ENCODE data around the gene DIS3L2.

DNA sequence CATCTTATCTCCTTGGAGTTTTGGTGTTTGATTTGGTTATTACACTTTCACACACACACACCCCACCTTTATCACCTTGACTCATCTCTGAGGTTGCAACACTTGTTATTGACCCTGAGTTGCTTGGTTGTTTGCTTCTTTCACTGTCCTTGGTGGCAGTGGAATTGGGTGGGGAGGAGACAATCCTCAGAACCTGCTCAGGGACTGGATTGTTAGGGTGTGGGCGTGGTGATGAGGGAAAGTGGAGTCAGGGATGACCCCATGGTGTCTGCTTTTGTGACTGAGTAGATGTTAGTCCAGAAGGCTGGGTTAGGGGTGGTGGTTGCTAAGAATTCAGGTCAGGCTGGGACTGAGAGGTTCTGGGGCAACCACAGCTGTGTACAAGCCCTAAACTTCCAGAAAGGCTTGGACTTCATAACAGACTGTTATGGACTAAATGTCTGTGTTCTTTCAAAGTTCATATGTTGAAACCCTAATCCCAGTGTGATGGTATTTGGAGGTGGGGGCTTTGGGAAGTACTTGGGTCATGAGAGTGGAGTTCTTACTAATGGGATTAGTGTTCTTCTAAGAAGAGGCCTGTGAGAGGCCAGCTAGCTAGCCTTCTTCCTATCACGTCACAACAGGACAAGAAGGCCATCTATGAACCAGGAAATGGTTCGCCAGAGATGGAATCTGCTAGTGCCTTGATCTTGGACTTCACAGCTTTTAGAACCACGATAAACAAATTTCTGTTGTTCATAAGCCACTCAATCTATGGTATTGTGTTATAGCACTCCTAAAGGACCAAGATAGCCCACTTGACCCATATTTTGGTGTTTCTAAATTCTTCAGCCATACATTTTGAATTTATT lies 3.4 kb upstream of the DIS3L2 start:
- TF ChIP-seq, protein P1, sequence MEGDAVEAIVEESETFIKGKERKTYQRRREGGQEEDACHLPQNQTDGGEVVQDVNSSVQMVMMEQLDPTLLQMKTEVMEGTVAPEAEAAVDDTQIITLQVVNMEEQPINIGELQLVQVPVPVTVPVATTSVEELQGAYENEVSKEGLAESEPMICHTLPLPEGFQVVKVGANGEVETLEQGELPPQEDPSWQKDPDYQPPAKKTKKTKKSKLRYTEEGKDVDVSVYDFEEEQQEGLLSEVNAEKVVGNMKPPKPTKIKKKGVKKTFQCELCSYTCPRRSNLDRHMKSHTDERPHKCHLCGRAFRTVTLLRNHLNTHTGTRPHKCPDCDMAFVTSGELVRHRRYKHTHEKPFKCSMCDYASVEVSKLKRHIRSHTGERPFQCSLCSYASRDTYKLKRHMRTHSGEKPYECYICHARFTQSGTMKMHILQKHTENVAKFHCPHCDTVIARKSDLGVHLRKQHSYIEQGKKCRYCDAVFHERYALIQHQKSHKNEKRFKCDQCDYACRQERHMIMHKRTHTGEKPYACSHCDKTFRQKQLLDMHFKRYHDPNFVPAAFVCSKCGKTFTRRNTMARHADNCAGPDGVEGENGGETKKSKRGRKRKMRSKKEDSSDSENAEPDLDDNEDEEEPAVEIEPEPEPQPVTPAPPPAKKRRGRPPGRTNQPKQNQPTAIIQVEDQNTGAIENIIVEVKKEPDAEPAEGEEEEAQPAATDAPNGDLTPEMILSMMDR (conservative IDR thresholded peaks at IDR 0.05; ENCODE audit: low read depth in 2 of 2): no peak
- no peak for TF ChIP-seq EZH2 (IDR thresholded peaks at IDR 0.05; ENCODE audit: low read depth, unreplicated experiment)
- TF ChIP-seq EZH2phosphoT487 (IDR thresholded peaks at IDR 0.05; ENCODE audit: unreplicated experiment): no peak
- TF ChIP-seq CREB1 (CRISPR knock-in tag; IDR thresholded peaks at IDR 0.05; ENCODE audit: low read depth): no peak
- no peak for TF ChIP-seq POLR2AphosphoS5 (IDR thresholded peaks at IDR 0.05; ENCODE audit: low read depth)
- TF ChIP-seq, protein P2, sequence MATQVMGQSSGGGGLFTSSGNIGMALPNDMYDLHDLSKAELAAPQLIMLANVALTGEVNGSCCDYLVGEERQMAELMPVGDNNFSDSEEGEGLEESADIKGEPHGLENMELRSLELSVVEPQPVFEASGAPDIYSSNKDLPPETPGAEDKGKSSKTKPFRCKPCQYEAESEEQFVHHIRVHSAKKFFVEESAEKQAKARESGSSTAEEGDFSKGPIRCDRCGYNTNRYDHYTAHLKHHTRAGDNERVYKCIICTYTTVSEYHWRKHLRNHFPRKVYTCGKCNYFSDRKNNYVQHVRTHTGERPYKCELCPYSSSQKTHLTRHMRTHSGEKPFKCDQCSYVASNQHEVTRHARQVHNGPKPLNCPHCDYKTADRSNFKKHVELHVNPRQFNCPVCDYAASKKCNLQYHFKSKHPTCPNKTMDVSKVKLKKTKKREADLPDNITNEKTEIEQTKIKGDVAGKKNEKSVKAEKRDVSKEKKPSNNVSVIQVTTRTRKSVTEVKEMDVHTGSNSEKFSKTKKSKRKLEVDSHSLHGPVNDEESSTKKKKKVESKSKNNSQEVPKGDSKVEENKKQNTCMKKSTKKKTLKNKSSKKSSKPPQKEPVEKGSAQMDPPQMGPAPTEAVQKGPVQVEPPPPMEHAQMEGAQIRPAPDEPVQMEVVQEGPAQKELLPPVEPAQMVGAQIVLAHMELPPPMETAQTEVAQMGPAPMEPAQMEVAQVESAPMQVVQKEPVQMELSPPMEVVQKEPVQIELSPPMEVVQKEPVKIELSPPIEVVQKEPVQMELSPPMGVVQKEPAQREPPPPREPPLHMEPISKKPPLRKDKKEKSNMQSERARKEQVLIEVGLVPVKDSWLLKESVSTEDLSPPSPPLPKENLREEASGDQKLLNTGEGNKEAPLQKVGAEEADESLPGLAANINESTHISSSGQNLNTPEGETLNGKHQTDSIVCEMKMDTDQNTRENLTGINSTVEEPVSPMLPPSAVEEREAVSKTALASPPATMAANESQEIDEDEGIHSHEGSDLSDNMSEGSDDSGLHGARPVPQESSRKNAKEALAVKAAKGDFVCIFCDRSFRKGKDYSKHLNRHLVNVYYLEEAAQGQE (IDR thresholded peaks at IDR 0.05; ENCODE audit: unreplicated experiment): no peak
- no peak for TF ChIP-seq ZNF114 (CRISPR knock-in tag; IDR thresholded peaks at IDR 0.05)
- no peak for TF ChIP-seq NANOG (IDR thresholded peaks at IDR 0.05; ENCODE audit: borderline replicate concordance)
- TF ChIP-seq JUNB (IDR thresholded peaks at IDR 0.05; ENCODE audit: unreplicated experiment): no peak
- TF ChIP-seq STAT1 (IDR thresholded peaks at IDR 0.05; ENCODE audit: unreplicated experiment): no peak
- TF ChIP-seq, protein P3, sequence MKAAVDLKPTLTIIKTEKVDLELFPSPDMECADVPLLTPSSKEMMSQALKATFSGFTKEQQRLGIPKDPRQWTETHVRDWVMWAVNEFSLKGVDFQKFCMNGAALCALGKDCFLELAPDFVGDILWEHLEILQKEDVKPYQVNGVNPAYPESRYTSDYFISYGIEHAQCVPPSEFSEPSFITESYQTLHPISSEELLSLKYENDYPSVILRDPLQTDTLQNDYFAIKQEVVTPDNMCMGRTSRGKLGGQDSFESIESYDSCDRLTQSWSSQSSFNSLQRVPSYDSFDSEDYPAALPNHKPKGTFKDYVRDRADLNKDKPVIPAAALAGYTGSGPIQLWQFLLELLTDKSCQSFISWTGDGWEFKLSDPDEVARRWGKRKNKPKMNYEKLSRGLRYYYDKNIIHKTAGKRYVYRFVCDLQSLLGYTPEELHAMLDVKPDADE (IDR thresholded peaks at IDR 0.05): no peak
